CD4-positive, alpha-beta T cell treated with Interleukin-10 for 1 hour (primary cell): ENCODE measurements around the gene YTHDF2.

Source experiments
- DNase-seq: peaks from one replicate; pipeline ENCODE4 v3.0.0-alpha.2; 2020

YTHDF2 gene

GRCh38 chr1:28803662-28804061, 66.9 kb downstream of the YTHDF2 start:
- no peak for DNase-seq

GRCh38 chr1:28804071-28804470, 67.3 kb downstream of the YTHDF2 start:
- no peak for DNase-seq

GRCh38 chr1:28807046-28807445, 70.3 kb downstream of the YTHDF2 start:
- DNase-seq = no peak

GRCh38 chr1:28807986-28808385, 71.2 kb downstream of the YTHDF2 start:
- no peak for DNase-seq

- DNase-seq = no peak
These were observed 74.6 kb downstream of the YTHDF2 start for GRCh38 chr1:28811369-28811765.

GRCh38 chr1:28811766-28812668, 75.3 kb downstream of the YTHDF2 start, which contains the start of gene OPRD1:
Gene OPRD1, plus strand, starts transcription at chr1:28812170. Its CDS starts 214 bp downstream, at chr1:28812384.
- no peak for DNase-seq

GRCh38 chr1:28812669-28813468, 76.1 kb downstream of the YTHDF2 start:
- DNase-seq = no peak

GRCh38 chr1:28813931-28814465, 77.3 kb downstream of the YTHDF2 start:
- no peak for DNase-seq

GRCh38 chr1:28815533-28816185, 78.9 kb downstream of the YTHDF2 start:
- no peak for DNase-seq

GRCh38 chr1:28817133-28817532, 80.4 kb downstream of the YTHDF2 start:
- no peak for DNase-seq

GRCh38 chr1:28819020-28819419, 82.3 kb downstream of the YTHDF2 start:
- no peak for DNase-seq
